Measurements from ENCODE around the gene C1S. TPM values are rescaled to one million over a fixed set of nuclear protein-coding genes. Genes with fewer than 3 reads are reported as not detected.

C1S gene
- total RNA-seq, 6 experiments from 2014 or later, result 21.9 to 30.8 (median 30.2) TPM

DNA sequence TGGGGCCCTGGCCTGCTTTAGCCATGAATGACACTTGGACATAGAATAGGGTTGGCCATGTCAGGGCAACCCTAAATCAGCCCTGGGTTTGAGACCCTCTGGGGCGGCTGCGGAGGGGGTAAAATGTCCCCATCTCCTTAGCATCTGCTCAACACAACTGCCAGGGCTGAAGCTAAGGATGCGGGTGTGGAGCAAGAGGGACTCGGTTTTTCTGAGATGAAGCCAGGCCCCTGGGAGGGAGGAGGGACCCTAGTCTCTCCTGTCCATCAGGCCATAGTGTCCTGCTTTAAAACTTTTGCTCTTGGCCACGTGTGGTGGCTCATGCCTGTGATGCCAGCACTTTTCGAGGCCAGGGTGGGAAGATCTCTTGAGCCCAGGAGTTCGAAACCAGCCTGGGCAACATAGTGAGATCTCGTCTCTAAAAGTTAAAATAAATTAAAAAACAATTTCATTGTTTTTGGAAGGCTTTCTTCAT, 32.5 kb downstream of the C1S start:
- DNase-seq, result no peak
- H3K36me3 Mint-ChIP-seq (ENCODE audit: low read depth), result no peaks in the 10 kb centered on the region
- H3K27me3 Mint-ChIP-seq (ENCODE audit: insufficient read depth), result peaks cover 13% of the 10 kb centered on the region
- peak overlapping the region; percentile 76 for H3K27ac Mint-ChIP-seq
- no peak overlapping the region for H3K4me3 Mint-ChIP-seq
- H3K9me3 Mint-ChIP-seq, result no peaks in the 10 kb centered on the region
- peaks cover 37% of the 10 kb centered on the region for H3K4me1 Mint-ChIP-seq (ENCODE audit: low read depth)
- TF ChIP-seq, protein P1, sequence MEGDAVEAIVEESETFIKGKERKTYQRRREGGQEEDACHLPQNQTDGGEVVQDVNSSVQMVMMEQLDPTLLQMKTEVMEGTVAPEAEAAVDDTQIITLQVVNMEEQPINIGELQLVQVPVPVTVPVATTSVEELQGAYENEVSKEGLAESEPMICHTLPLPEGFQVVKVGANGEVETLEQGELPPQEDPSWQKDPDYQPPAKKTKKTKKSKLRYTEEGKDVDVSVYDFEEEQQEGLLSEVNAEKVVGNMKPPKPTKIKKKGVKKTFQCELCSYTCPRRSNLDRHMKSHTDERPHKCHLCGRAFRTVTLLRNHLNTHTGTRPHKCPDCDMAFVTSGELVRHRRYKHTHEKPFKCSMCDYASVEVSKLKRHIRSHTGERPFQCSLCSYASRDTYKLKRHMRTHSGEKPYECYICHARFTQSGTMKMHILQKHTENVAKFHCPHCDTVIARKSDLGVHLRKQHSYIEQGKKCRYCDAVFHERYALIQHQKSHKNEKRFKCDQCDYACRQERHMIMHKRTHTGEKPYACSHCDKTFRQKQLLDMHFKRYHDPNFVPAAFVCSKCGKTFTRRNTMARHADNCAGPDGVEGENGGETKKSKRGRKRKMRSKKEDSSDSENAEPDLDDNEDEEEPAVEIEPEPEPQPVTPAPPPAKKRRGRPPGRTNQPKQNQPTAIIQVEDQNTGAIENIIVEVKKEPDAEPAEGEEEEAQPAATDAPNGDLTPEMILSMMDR (IDR thresholded peaks at IDR 0.05), result no peak

DNA sequence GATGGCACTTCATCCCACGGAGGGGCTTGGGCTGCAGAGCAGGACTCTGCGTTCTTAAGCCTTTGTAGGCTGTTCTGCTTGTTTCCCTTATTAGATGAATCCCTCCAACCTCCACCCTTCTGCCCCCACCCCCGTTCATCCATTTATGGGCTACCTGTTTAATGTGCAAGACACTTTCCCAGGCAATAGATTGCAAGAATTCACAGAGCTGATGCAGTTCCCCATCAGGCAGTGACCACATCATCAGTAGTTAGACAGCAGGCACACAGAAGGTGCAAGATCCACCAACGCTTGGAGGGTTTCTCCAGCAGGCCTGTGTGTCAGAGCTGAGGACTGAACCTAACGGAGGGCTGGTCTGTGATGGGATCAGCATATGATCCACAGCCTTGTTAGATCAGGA, 33.0 kb downstream of the C1S start:
- Mint-ChIP-seq H3K9me3 (no peaks in the 10 kb centered on the region), H3K36me3 (ENCODE audit: low read depth) (no peaks in the 10 kb centered on the region), H3K27me3 (ENCODE audit: insufficient read depth) (peaks cover 13% of the 10 kb centered on the region), H3K27ac (no peak overlapping the region), H3K4me1 (ENCODE audit: low read depth) (peaks cover 37% of the 10 kb centered on the region), H3K4me3 (no peak overlapping the region)
- no peak for DNase-seq
- TF ChIP-seq, protein P1 (IDR thresholded peaks at IDR 0.05), result no peak

DNA sequence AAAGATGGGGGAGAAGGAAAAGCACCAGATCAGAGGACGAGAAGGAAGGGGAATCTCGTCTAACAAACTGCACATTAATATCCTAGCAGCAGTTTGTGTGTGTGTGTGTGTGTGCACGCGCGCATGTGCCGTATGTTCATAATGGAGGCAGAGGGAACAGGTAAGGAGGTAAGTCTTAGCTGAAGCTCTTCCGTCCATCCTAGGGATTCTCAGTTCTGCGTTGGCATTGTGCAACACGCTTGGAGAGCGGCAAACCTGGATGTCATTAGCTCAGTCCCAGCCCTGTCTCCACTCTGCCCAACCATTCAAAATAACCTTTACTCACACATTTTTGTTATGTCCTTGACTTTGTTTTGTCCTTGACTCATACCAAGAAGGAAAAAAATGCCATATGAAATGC, 33.4 kb downstream of the C1S start:
- no peak for DNase-seq
- no peak overlapping the region for H3K4me3 Mint-ChIP-seq
- H3K27me3 Mint-ChIP-seq (ENCODE audit: insufficient read depth), result peaks cover 12% of the 10 kb centered on the region
- peaks cover 37% of the 10 kb centered on the region for H3K4me1 Mint-ChIP-seq (ENCODE audit: low read depth)
- TF ChIP-seq, protein P1 (IDR thresholded peaks at IDR 0.05), result no peak
- no peak overlapping the region for H3K27ac Mint-ChIP-seq
- no peaks in the 10 kb centered on the region for H3K36me3 Mint-ChIP-seq (ENCODE audit: low read depth)
- no peaks in the 10 kb centered on the region for H3K9me3 Mint-ChIP-seq

DNA sequence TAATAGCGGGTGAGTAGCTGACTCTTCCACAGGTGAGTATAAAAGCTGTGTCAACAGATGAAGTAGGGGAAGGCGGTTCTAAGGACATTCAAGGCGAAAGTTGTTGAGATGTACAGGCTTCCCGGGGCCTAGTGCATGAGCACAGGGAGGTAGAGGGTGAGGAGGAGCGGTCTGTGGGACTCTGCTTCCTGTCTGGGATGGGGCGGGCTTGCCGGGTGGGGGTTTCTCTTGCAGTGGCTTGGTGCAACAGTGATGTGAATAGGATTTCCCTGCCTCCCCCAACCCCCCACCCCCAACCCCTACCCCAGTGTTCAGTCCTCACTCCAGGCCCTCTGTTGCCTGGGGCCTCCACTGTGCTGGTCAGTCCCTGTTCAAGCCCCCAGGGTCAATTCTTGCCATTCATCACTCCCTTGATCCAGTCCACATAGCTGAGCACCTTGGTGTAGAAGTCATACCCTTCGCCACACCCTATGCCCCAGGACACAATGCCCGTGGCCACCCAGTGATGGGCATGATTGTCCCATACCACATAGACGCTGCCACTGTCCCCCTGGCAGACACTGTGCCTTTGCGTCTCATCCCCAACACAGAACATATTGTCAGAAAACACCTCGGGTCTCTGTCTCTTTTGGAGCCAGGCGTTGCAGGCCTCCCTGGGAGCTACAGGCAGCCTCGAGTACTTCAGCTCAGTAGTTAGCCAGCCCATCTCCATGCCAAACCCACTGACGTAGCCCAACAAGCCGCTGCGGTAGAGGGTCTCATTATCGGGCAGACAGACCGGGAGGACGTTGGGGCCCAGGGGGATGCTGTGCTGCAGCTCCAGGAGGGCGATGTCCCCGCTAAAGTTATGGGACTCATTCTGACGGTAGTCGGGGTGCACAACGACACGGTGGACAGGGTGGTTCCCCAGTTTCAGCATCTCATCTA, 35.8 kb downstream of the C1S start:
- TF ChIP-seq, protein P1 (IDR thresholded peaks at IDR 0.05), result no peak
- H3K4me1 Mint-ChIP-seq (ENCODE audit: low read depth), result peaks cover 30% of the 10 kb centered on the region
- no peaks in the 10 kb centered on the region; the same call in 1 of the 2 replicates for H3K36me3 Mint-ChIP-seq (ENCODE audit: low read depth)
- no peak overlapping the region for H3K27ac Mint-ChIP-seq
- H3K27me3 Mint-ChIP-seq (ENCODE audit: insufficient read depth), result peaks cover 9% of the 10 kb centered on the region
- no peak for DNase-seq
- no peaks in the 10 kb centered on the region for H3K9me3 Mint-ChIP-seq
- no peak overlapping the region for H3K4me3 Mint-ChIP-seq

DNA sequence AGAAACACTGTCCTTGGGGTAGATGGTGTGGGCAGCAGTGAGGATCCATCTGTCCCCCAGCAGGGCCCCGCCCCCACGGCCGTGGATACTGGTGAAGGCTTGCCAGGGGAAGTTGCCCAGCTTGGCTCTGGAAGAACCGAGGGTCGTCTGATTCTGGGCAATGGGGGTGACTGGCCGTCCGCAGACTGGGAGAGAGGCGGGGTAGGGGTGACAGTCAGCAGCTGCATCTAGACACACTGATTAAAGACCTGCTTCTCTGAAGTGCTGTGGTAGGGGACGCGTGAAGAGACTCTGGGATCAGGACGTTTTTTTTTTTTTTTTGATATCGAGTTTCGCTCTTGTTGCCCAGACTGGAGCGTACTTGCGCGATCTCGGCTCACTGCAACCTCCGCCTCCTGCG, 36.5 kb downstream of the C1S start:
- peaks cover 28% of the 10 kb centered on the region for H3K4me1 Mint-ChIP-seq (ENCODE audit: low read depth)
- peaks cover 9% of the 10 kb centered on the region for H3K27me3 Mint-ChIP-seq (ENCODE audit: insufficient read depth)
- no peak overlapping the region for H3K27ac Mint-ChIP-seq
- DNase-seq, result no peak
- TF ChIP-seq, protein P1 (IDR thresholded peaks at IDR 0.05), result no peak
- no peaks in the 10 kb centered on the region for H3K9me3 Mint-ChIP-seq
- H3K36me3 Mint-ChIP-seq (ENCODE audit: low read depth), result no peaks in the 10 kb centered on the region; the same call in 1 of the 2 replicates
- H3K4me3 Mint-ChIP-seq, result no peak overlapping the region

Data from HFFc6 (cell line).